Tibial nerve (tissue), 4 donors: ENCODE results near the gene FBLN2.

Experiments
- CTCF ChIP-seq, 5 experiments: fragments of 200-600 bp in 3 of 5; fragments of 450-650 bp in 2 of 5; sonication (generic) in 3 of 5; IDR thresholded peaks; one replicate each; pipeline ENCODE4 v1.5.1; 2016 to 2019; ENCODE audit warnings: antibody characterized with exemption in 5 of 5, mild to moderate bottlenecking in 3 of 5, moderate library complexity in 2 of 5
- EP300 ChIP-seq, 2 donors: sonication (generic); formaldehyde crosslinking; IDR thresholded peaks; one replicate each; pipeline ENCODE4 v1.6.1; 2017; ENCODE audit warnings: antibody characterized with exemption in 2 of 2, mild to moderate bottlenecking in 1 of 2
- POLR2A ChIP-seq, 2 donors: fragments of 450-650 bp; IDR thresholded peaks; one replicate each; pipeline ENCODE4 v1.6.1; 2017; ENCODE audit warnings: antibody characterized with exemption in 2 of 2, mild to moderate bottlenecking in 2 of 2, moderate library complexity in 2 of 2

- TF ChIP-seq CTCF (IDR thresholded peaks at IDR 0.05), result no peak
- TF ChIP-seq EP300 (IDR thresholded peaks at IDR 0.05), result no peak
- TF ChIP-seq POLR2A (IDR thresholded peaks at IDR 0.05), result no peak
Observed at GRCh38 chr3:13514639-13515435, 34.1 kb upstream of the FBLN2 start.
